ENCODE results near the gene PLCB2. TPM values are rescaled to one million over a fixed set of nuclear protein-coding genes. Genes with fewer than 3 reads are reported as not detected.

The PLCB2 gene
- total and polyA plus RNA-seq, 2 donors: 26.5 to 125 TPM

GRCh38 chr15:40343512-40343911, 35.8 kb upstream of the PLCB2 start:
- no peaks in the 10 kb centered on the region for H3K27me3 ChIP-seq (ENCODE audit: control insufficient read depth in 2 of 2, insufficient read depth in 1 of 2, low read length in 1 of 2)

GRCh38 chr15:40342416-40343320, 34.9 kb upstream of the PLCB2 start:
- Histone ChIP-seq H3K4me1 (ENCODE audit: control insufficient read depth in 2 of 2, insufficient read depth in 2 of 2, low read length in 2 of 2) (peaks cover 3 to 7% of the 10 kb centered on the region in 2 donors), H3K9me3 (ENCODE audit: control insufficient read depth in 2 of 2, insufficient read depth in 1 of 2, low read length in 1 of 2) (no peaks in the 10 kb centered on the region), H3K27ac (ENCODE audit: low read depth in 1 of 2, low read length in 1 of 2) (no peak overlapping the region), H3K36me3 (ENCODE audit: control insufficient read depth in 2 of 2, insufficient read depth in 2 of 2, low read length in 1 of 2) (no peaks in the 10 kb centered on the region), H3K4me3 (ENCODE audit: low read length in 2 of 2) (no peak overlapping the region), H3K27me3 (ENCODE audit: control insufficient read depth in 2 of 2, insufficient read depth in 1 of 2, low read length in 1 of 2) (no peaks in the 10 kb centered on the region)
- WGBS: 89% methylated on average over 7 of the region's 7 CpGs
- DNase-seq (ENCODE audit: low read depth in 6 of 9, low spot score in 9 of 9): no peak

More at GRCh38 chr15:40343512-40343911, 35.8 kb upstream of the PLCB2 start:
- WGBS: 95% methylated on average over 10 of the region's 10 CpGs
- DNase-seq (ENCODE audit: low read depth in 6 of 9, low spot score in 9 of 9): no peak
- Histone ChIP-seq H3K9me3 (ENCODE audit: control insufficient read depth in 2 of 2, insufficient read depth in 1 of 2, low read length in 1 of 2) (no peaks in the 10 kb centered on the region), H3K4me3 (ENCODE audit: low read length in 2 of 2) (no peak overlapping the region), H3K36me3 (ENCODE audit: control insufficient read depth in 2 of 2, insufficient read depth in 2 of 2, low read length in 1 of 2) (no peaks in the 10 kb centered on the region), H3K4me1 (ENCODE audit: control insufficient read depth in 2 of 2, insufficient read depth in 2 of 2, low read length in 2 of 2) (peaks cover 0 to 4% of the 10 kb centered on the region in 2 donors), H3K27ac (ENCODE audit: low read depth in 1 of 2, low read length in 1 of 2) (no peak overlapping the region)

- Histone ChIP-seq H3K4me3 (ENCODE audit: low read length in 2 of 2) (no peak within 1 kb of the TSS), H3K27ac (ENCODE audit: low read depth in 1 of 2, low read length in 1 of 2) (peak within 1 kb of the TSS in 1 of 2 donors; percentile 59), H3K4me1 (ENCODE audit: control insufficient read depth in 2 of 2, insufficient read depth in 2 of 2, low read length in 2 of 2) (peaks cover 4 to 23% of the 10 kb centered on the region in 2 donors), H3K36me3 (ENCODE audit: control insufficient read depth in 2 of 2, insufficient read depth in 2 of 2, low read length in 1 of 2) (no peaks in the 10 kb centered on the region), H3K9me3 (ENCODE audit: control insufficient read depth in 2 of 2, insufficient read depth in 1 of 2, low read length in 1 of 2) (no peaks in the 10 kb centered on the region), H3K27me3 (ENCODE audit: control insufficient read depth in 2 of 2, insufficient read depth in 1 of 2, low read length in 1 of 2) (no peaks in the 10 kb centered on the region)
- DNase-seq (ENCODE audit: low read depth in 6 of 9, low spot score in 9 of 9): no peak
- WGBS: 83% methylated on average over 17 of the region's 17 CpGs
Observed at GRCh38 chr15:40340740-40341400, 33.1 kb upstream of the PLCB2 start, which contains the start of gene CCDC9B. TSS of gene CCDC9B (minus strand) at chr15:40340939. CDS start at chr15:40340819, 120 bp downstream.

- WGBS: 94% methylated on average over 14 of the region's 14 CpGs
- Histone ChIP-seq H3K27ac (ENCODE audit: low read depth in 1 of 2, low read length in 1 of 2) (peak overlapping the region in 1 of 2 donors; percentile 59), H3K36me3 (ENCODE audit: control insufficient read depth in 2 of 2, insufficient read depth in 2 of 2, low read length in 1 of 2) (no peaks in the 10 kb centered on the region), H3K4me1 (ENCODE audit: control insufficient read depth in 2 of 2, insufficient read depth in 2 of 2, low read length in 2 of 2) (peaks cover 4 to 29% of the 10 kb centered on the region in 2 donors), H3K9me3 (ENCODE audit: control insufficient read depth in 2 of 2, insufficient read depth in 1 of 2, low read length in 1 of 2) (no peaks in the 10 kb centered on the region), H3K4me3 (ENCODE audit: low read length in 2 of 2) (no peak overlapping the region), H3K27me3 (ENCODE audit: control insufficient read depth in 2 of 2, insufficient read depth in 1 of 2, low read length in 1 of 2) (no peaks in the 10 kb centered on the region)
- no peak for DNase-seq (ENCODE audit: low read depth in 6 of 9, low spot score in 9 of 9)
Observed at GRCh38 chr15:40340038-40340739, 32.5 kb upstream of the PLCB2 start.

- H3K27ac ChIP-seq (ENCODE audit: low read depth in 1 of 2, low read length in 1 of 2): no peak overlapping the region
- DNase-seq (ENCODE audit: low read depth in 6 of 9, low spot score in 9 of 9): no peak
- H3K9me3 ChIP-seq (ENCODE audit: control insufficient read depth in 2 of 2, insufficient read depth in 1 of 2, low read length in 1 of 2): no peaks in the 10 kb centered on the region
- H3K36me3 ChIP-seq (ENCODE audit: control insufficient read depth in 2 of 2, insufficient read depth in 2 of 2, low read length in 1 of 2): no peaks in the 10 kb centered on the region
- 97% methylated on average over 7 of the region's 7 CpGs for WGBS
- H3K4me3 ChIP-seq (ENCODE audit: low read length in 2 of 2): no peak overlapping the region
- peaks cover 8 to 35% of the 10 kb centered on the region in 2 donors for H3K4me1 ChIP-seq (ENCODE audit: control insufficient read depth in 2 of 2, insufficient read depth in 2 of 2, low read length in 2 of 2)
- H3K27me3 ChIP-seq (ENCODE audit: control insufficient read depth in 2 of 2, insufficient read depth in 1 of 2, low read length in 1 of 2): no peaks in the 10 kb centered on the region
Observed at GRCh38 chr15:40339621-40339945, 31.8 kb upstream of the PLCB2 start.

GRCh38 chr15:40338921-40339620, 31.3 kb upstream of the PLCB2 start:
- H3K4me1 ChIP-seq (ENCODE audit: control insufficient read depth in 2 of 2, insufficient read depth in 2 of 2, low read length in 2 of 2): peaks cover 13 to 40% of the 10 kb centered on the region in 2 donors

GRCh38 chr15:40338041-40338657, 30.4 kb upstream of the PLCB2 start:
- no peak overlapping the region for H3K27ac ChIP-seq (ENCODE audit: low read depth in 1 of 2, low read length in 1 of 2)
- no peaks in the 10 kb centered on the region for H3K36me3 ChIP-seq (ENCODE audit: control insufficient read depth in 2 of 2, insufficient read depth in 2 of 2, low read length in 1 of 2)
- WGBS: 44% methylated on average over 11 of the region's 11 CpGs
- no peaks in the 10 kb centered on the region for H3K9me3 ChIP-seq (ENCODE audit: control insufficient read depth in 2 of 2, insufficient read depth in 1 of 2, low read length in 1 of 2)
- H3K4me3 ChIP-seq (ENCODE audit: low read length in 2 of 2): no peak overlapping the region
- H3K27me3 ChIP-seq (ENCODE audit: control insufficient read depth in 2 of 2, insufficient read depth in 1 of 2, low read length in 1 of 2): no peaks in the 10 kb centered on the region
- H3K4me1 ChIP-seq (ENCODE audit: control insufficient read depth in 2 of 2, insufficient read depth in 2 of 2, low read length in 2 of 2): peaks cover 20 to 49% of the 10 kb centered on the region in 2 donors
- peak; percentile 47 to 87 (median 69) for DNase-seq (ENCODE audit: low read depth in 6 of 9, low spot score in 9 of 9)

More at GRCh38 chr15:40338921-40339620, 31.3 kb upstream of the PLCB2 start:
- Histone ChIP-seq H3K4me3 (ENCODE audit: low read length in 2 of 2) (no peak overlapping the region), H3K27ac (ENCODE audit: low read depth in 1 of 2, low read length in 1 of 2) (no peak overlapping the region), H3K36me3 (ENCODE audit: control insufficient read depth in 2 of 2, insufficient read depth in 2 of 2, low read length in 1 of 2) (no peaks in the 10 kb centered on the region), H3K27me3 (ENCODE audit: control insufficient read depth in 2 of 2, insufficient read depth in 1 of 2, low read length in 1 of 2) (no peaks in the 10 kb centered on the region), H3K9me3 (ENCODE audit: control insufficient read depth in 2 of 2, insufficient read depth in 1 of 2, low read length in 1 of 2) (no peaks in the 10 kb centered on the region)
- WGBS: 95% methylated on average over 11 of the region's 11 CpGs
- DNase-seq (ENCODE audit: low read depth in 6 of 9, low spot score in 9 of 9): no peak

- Histone ChIP-seq H3K27me3 (ENCODE audit: control insufficient read depth in 2 of 2, insufficient read depth in 1 of 2, low read length in 1 of 2) (no peaks in the 10 kb centered on the region), H3K9me3 (ENCODE audit: control insufficient read depth in 2 of 2, insufficient read depth in 1 of 2, low read length in 1 of 2) (peaks cover 0 to 2% of the 10 kb centered on the region in 2 donors), H3K4me3 (ENCODE audit: low read length in 2 of 2) (no peak overlapping the region), H3K27ac (ENCODE audit: low read depth in 1 of 2, low read length in 1 of 2) (no peak overlapping the region), H3K4me1 (ENCODE audit: control insufficient read depth in 2 of 2, insufficient read depth in 2 of 2, low read length in 2 of 2) (peaks cover 20 to 54% of the 10 kb centered on the region in 2 donors), H3K36me3 (ENCODE audit: control insufficient read depth in 2 of 2, insufficient read depth in 2 of 2, low read length in 1 of 2) (no peaks in the 10 kb centered on the region)
- DNase-seq (ENCODE audit: low read depth in 6 of 9, low spot score in 9 of 9): no peak
- 84% methylated on average over 19 of the region's 19 CpGs for WGBS
Observed at GRCh38 chr15:40337597-40337996, 29.9 kb upstream of the PLCB2 start.

All from thymus (tissue), 11 donors.